HG02798 (cell line): ENCODE data around the gene MTMR4.
"Not testable (repeated sequence)": the region's sequence is repeated elsewhere in the genome, so short reads cannot be mapped to it uniquely, and the experiment has no call there.

Experiments used
- ATAC-seq: cut with Tn5 transposase; IDR thresholded peaks from one replicate; pipeline ENCODE4 v1.9.1; 2021; ENCODE audit warnings: mild to moderate bottlenecking; ENCODE audit not compliant: unreplicated experiment, poor library complexity

MTMR4 gene

GRCh38 chr17:58513965-58514769 is at the start of gene MTMR4:
Gene MTMR4 (minus strand): TSS chr17:58514638. CDS start chr17:58514407, 231 bp downstream.
- ATAC-seq: peak; percentile 23

- no peak for ATAC-seq
Observed at GRCh38 chr17:58560511-58560910, 46.1 kb upstream of the MTMR4 start.

DNA sequence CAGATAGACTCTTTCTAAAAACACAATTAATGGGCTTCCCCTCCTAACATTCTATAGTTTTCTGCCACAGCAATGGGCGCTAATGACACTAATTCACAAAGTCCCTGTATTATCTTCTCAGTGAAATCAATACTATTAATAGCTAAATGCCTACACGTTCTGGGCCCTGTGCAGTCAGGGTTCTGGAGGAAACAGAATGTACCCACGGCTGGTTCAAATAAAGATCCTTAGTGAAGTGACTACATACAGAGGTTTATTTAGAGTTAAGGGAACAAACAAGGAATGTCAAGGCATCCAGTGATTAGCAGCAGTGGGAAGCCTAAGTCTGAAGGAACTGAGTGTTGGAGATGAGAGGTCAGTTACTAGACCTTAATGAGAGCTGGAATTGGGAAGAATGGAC is 43.5 kb upstream of the MTMR4 start:
- no peak for ATAC-seq

DNA sequence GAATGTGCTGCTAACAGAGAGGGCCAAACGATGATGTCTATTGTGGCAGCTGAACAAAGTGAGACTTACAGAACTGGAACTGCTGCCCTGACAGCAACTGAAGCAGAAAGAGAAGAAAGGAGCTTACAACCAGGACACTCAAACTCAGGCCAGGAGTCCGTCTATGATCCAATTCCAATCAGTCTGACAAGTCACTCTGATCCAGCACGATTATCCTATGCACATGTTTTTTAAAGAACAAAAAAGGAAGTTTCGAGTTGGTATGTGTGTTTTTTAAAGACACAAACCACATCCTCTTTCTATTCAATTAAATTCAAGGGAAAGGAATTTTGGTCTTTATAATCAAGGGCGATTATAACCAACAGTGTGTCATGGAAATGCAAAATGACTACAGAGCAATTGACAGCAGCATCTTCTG is 42.4 kb upstream of the MTMR4 start:
- ATAC-seq: no peak

DNA sequence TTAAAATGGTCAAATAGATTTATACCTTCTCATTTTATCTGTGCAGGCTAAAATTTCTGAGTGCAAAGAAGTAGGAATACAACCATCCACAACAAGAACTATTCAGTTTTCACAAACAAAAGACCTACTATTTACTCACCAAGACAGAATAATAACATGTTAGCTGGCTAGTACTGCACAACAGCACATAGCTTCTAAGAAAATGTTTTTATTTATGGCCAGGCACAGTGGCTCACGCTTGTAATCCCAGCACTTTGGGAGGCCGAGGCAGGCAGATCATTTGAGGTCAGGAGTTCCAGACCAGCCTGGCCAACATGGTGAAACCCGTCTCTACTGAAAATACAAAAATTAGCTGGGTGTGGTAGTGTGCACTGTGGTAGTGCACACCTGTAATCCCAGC is 40.7 kb upstream of the MTMR4 start:
- ATAC-seq: not testable (repeated sequence)

DNA sequence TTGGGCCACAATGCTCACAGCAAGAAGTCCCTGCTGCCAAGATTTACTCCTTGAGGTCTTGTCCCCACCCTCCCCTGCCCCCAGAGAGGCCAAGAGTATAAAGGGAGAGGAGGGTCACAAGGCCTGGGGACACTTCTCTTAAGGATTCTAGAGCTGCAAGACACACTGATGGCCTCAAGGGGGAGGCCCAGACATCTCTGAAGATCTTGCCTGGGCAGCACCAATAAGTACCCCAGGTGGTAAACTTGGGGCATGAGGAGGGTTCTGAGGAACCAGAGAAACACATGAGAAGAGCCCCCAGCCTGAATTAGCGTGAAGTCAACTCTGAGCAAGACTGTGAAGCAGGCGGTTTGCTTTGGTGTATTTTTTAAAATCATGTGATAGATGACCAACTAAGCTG is 26.8 kb upstream of the MTMR4 start:
- ATAC-seq: no peak

- ATAC-seq: no peak
Observed at GRCh38 chr17:58539698-58540097, 25.3 kb upstream of the MTMR4 start.

DNA sequence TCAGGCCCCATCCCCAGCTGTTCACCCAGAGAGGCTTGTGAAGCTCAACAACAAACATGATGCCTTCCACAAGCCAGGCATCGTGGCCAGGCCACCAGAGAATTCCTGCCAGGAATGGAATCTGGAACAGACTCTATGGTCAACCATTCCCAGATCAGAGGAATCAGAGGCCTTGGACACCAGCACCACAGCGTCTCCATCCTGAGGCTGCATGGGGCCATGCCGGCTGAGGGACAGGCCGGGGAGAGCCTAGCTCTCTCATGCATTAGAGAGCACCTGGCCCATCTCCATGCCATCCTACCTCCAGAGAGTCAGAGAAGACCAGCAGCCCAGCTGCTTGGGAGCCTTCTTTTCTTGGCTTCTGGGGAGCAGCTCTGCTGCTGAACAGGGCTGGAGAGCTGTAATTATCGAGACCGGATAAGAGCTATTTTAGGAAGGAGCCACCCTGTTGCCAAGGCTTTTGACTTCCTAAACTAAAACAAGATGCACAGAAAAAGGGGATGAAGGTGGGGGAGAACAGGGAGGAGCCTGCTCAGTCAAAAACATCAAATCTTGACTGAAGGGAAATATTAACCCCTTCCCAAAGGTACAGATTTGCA is 24.5 kb upstream of the MTMR4 start:
- no peak for ATAC-seq

- ATAC-seq: no peak
Observed at GRCh38 chr17:58537266-58537665, 22.8 kb upstream of the MTMR4 start.

DNA sequence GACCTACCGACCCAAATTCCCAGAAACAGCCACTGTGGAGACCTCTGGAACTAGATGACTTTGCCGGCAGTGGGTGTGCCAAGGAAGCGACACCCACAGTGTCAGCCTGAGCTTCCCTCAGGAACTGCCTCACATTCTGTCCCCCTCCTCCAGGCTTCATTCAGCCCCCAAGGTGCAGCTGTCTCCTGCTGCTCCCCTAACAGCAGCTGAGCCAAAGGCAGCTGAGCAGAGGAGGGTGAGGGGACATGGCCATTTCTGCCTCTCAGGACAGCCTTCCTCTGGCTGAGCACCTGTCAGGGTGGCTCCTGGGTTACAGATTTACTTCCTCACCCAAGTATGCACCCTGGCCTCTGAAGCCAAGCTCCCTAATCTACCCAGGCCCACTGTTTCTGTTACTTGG is 22.1 kb upstream of the MTMR4 start:
- ATAC-seq: no peak

GRCh38 chr17:58535431-58535830 is 21.0 kb upstream of the MTMR4 start:
- no peak for ATAC-seq

DNA sequence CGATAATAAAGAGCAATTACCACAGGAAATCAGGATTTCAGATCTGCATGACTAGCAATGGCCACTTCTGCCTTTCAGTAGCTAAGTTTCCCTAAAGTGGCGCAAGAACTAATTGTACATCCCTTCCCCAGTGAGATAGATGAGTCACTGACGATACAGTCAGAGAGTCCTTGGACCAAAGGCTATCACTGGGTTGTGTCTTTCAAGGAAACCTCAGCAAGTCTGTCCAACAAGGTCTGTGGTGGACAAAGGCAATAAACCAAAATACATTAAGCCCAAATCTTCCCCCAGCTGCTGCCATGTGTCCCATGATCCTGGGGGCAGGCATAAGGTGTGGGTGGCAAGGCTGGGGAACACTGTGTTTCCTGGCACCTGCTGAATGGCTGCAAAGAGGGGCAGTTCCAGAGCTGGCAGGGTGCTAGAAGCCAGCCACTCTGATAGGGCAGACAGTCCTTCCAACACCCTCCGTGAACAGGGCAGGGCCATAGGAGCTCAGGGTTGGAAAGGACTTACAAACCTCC is 20.5 kb upstream of the MTMR4 start:
- ATAC-seq: no peak

GRCh38 chr17:58534331-58534730 is 19.9 kb upstream of the MTMR4 start:
- ATAC-seq: no peak

DNA sequence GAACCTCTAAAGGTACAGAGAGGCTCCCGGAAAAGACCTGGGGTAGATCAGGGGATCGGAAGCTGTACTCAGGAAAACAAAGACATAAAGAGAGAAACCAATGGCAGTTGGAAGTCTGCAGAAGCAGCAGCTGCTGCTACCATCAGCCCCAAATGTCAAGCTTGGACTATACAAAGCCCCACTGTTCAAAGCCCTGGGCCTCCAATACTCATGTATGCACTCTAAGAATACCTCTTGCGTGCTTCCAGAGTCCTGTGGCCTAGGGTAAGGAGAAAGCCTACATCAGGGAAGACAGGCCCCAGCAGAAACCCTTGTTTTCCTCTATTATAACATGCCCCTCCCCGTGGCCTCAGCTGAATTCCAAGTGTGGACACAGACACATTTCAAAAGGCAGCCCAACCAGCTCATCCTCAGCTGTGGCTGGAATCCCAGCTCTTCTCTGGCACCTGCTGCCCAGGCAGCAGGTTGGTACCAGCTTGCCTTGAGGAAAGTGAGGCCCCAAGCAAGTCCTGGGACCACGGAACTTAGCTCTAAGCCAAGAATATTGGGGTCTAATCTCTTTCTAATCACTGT is 19.3 kb upstream of the MTMR4 start:
- no peak for ATAC-seq

- no peak for ATAC-seq
Observed at GRCh38 chr17:58532555-58532951, 18.1 kb upstream of the MTMR4 start.

DNA sequence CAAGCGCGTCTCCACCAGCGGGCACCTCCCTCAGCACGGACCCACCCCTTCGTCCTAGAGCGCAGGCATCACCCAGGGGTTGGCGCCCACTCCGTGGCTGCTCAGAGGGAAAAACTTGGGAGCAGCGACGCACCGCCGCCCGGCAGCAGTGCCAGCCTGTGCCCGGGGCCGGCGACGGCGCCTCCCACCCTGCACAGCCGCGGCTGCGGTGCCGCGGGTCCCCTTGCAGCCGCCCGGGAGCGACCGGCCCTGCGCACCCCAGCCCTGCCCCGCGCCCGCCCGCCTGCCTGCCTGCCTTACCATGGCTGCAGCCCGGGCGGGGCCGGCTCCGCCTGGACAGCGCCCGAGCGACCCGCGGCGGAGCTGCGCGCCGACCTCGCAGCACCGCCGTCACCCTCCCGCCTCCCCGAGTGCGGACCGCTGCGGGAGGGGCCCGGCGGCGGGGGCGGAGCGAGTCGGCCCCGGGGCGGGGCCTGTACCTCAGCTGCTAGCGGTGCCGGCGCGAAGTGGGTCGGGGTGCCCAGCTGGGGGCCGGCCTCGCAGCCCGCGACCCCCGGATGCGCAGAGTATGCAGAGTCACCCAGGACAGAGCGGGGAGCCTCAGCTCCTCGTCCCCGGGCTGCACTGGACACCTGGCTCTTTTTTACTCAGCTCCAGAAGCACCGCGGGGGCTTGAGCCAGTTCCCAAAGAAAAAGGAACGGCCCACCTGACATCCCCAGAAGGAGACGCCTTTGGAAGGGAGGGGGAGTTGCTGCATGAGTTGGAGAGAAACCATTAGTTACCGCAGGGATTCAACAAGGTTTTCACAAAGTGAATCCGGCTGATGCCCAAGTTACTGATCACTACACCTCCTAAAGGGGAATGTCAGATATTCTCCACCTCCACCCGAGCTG is 17.5 kb upstream of the MTMR4 start:
- ATAC-seq: peak; percentile 66

- no peak for ATAC-seq
Observed at GRCh38 chr17:58531122-58531521, 16.7 kb upstream of the MTMR4 start.

DNA sequence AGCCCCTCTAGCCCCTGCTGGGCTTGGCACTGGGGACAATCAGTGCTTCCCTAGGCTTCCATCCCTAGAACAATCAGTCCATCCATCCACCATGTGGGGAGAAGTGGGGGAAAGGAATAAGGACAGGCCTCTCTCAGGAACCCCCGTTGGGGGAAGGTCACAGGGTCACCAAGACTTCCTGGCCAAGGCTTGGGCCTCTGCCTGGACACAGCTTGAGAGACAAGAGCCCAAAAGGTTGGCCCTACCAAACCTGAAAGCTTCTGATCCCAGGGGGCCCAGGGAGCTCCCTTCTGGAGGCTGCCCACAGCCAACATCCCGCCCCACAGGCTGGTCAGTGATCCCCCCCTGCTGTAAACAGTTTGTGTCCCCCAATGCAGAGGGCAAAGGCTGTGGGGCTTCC is 16.2 kb upstream of the MTMR4 start:
- ATAC-seq: no peak

GRCh38 chr17:58529275-58529674 is 14.8 kb upstream of the MTMR4 start:
- no peak for ATAC-seq

DNA sequence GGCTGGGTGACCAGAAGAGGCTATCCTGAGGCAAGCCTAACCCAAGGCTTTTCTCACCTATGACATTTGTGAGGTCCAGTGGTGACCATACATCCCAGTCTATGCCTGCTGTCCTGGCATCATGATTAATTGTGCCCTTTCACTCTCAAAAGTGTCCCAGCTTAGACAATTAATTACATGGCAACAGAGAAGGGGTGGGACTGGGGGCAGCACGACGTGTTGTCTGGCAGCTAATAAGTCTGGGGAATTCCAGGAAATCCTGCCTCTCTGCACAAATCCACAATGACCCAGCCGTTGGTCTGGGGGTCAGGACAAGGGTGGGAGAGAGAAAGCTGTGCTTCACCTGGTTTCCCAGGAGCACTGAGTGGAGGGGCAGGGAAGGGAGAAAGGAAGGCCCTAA is 14.0 kb upstream of the MTMR4 start:
- ATAC-seq: no peak
